GM21576 (cell line): ENCODE data around the gene ATP8B3.

ENCODE experiments used
- ATAC-seq: cut with Tn5 transposase; IDR thresholded peaks from one replicate; pipeline ENCODE4 v1.9.1; 2021; ENCODE audit warnings: mild to moderate bottlenecking, moderate library complexity; ENCODE audit not compliant: unreplicated experiment

ATP8B3 gene

DNA sequence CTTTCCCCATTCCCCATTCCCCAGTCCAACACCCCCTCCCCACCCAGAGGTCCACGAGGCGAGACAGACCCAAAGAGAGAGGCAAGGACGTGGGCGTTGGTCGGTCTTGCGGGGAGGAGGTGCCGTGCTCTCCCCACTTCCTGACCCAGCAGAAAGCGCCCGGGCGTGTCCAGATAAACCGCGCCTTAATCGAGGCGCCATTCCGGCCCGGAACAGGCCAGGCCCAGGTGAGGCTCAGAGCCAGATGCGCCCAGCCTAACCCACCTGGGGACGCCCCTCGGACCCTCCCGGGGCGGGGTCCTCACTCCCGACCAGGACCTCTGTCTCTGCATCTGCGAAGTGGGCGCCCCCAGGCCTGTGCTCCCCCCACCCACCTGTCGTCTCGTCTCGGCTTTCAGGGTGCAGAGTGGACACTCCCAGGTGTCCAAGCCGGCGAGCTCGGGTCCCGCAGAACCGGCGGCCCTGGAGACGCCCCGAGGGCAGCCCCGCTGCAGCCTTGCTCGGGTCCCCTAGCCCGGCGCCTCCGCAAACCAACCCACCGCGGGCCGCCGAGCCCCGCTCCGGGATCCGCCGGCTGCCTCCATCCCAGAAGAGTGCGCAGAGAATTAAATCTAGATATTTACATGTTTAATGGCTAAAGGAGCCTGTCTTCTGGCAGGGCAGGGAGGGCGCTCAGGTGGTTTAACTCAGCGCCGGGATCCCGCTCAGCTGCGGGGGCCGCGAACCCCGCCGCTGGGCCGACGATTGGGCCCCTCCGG is 63.8 kb downstream of the ATP8B3 start:
- ATAC-seq = no peak

DNA sequence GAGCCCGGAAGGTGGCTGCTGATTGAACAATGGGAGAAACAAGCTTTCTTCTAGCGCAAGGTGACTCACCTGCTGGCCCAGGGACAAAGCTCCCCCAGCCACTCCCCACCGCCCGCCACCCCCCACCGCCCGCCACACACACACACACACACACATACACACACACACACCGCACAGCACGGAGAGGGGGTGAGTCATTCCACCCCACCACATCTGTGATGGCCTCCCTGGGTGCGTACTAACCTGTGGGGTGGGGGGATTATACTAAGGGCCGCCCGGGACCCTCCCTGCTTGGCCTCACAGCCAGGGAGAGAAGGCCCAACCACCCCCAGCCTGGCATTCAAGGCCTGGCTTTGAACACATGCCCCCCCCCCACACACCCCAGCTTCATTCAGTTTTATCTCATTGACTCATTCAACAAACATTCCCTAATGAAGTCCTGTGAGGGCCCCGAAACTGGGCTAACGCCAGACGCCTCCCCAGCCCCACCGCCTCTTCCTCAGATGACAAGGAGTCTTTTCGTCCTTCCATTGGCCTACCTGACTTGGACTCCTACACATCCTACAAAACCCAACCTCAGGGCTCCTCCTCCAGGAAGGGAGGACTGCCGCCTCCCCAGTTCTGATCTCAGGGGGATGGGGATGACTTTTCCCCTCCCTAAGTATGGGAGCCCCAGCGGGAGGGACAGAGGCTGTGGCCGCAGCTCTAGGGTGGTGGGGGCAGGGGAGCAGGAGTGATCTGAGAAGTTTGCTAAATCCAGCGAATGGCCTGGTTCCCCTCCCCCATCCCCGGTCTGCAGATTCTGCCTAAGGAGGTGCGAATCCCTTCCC is 64.6 kb downstream of the ATP8B3 start:
- ATAC-seq = no peak

GRCh38 chr19:1746401-1747284 is 65.4 kb downstream of the ATP8B3 start:
- no peak for ATAC-seq

DNA sequence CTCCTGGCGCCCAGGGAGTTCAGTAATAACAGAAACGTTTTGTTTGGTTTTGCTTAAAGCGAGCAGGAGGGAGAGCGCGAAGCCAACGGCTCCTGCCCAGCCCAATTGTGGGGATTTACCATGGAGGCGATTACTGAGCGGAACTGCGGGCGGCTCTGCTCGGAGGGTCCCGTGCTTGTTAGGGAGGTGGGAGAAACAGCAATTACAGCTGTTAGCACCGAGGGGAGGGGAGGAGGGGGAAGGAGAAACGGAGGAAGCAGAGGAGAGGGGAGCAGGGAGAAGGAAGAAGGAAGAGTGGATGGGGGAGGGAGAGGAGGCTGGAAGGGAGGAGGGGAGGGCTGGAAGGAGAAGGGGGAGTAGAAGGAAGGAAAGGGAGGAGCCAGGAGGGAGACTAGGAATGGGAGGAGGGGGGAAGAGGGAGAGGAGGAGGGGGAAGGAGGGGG is 66.5 kb downstream of the ATP8B3 start:
- no peak for ATAC-seq

DNA sequence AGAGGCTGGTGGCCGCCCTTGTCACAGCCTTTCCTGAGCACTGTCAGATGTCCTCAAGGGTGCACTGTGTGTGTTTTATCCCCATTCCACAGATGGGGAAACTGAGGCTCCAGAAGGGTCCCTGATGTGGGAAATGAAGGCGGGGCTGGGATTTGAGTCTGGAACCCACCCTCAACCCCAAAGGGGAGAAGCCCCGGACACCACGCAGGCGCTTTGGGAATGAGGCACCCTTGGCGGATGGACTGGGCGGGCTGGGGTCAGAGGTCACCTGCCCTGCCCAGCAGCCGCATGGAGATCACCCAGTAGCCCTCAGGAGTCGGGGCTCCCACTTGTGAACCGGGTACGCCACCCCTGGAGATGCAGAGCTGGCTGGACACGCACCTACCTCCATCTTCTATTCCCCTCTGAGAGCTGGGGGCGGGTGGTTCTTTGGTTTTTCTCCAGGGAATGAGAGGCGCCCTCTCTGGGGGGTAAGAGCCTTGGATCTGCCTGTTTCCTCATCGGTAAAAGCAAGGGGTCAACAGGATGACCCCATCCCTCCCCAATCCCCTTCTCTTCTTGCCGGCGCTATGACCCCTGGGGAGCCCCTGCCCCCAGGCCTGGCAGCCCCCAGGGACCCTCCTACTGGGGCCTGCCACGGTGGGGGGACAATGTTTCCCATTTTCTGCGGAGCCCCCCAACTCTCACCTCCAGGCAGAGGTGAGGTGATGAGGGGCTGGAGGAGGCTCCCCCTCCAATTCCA is 67.1 kb downstream of the ATP8B3 start:
- ATAC-seq = no peak

GRCh38 chr19:1744133-1744665 is 67.9 kb downstream of the ATP8B3 start:
- ATAC-seq = no peak

GRCh38 chr19:1742989-1743696 is 68.9 kb downstream of the ATP8B3 start:
- no peak for ATAC-seq

GRCh38 chr19:1739960-1740629 is 72.0 kb downstream of the ATP8B3 start:
- no peak for ATAC-seq

- ATAC-seq = no peak
Observed at GRCh38 chr19:1736927-1737326, 75.1 kb downstream of the ATP8B3 start.

DNA sequence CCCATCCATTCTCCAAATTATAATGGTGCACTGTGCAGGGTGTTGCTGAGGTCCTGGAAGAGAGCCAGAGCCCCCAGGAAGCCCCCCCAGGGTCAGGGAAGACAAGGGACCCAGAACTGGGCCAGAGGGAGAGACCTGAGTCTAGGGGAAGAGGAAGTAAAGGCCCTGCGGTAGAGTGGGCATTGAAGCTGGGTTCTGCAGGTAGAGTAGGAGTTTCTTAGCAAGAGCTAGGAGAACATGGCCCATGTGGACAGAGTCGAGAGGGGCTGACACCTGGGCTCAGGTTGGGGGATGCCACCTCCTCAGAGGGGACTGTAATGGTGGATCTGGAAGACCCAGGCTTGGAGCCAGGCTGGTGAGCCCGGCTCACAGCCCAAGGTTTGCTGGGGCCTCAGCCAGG is 75.8 kb downstream of the ATP8B3 start:
- no peak for ATAC-seq

DNA sequence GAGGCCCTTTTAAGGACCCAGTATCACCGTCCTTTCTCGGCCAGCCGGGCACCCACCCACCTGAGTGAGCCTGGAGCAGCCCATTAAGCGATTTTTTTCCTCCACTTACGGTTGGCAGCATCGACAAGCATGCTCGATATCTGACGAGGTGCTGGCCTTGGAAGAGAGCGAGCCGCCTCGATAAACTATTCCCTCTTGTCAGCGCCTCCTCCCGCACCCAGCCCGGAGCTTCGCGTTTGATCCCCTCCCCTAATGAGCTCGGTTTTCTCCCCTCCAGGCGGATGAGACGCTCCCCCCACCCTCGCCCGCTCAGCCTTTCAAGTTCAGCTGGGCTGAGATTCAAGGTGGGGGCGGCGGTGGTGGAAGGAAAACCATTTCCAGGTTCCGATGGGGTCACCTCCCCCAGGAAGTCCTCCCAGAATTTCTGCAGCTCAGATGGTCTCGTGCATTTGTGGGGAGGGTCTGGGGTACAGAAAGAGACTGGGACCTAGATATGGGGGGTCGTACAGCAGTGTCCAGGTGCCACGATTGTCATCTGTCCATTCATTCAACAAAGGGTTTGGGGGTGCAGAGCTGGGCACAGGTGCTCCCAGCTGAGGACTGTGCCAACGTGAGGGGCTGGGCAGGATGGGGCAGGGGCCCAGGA is 77.6 kb downstream of the ATP8B3 start:
- no peak for ATAC-seq
